Left lobe of liver (tissue), 2 donors: ENCODE measurements around the gene POU3F2. TPM values are rescaled to one million over a fixed set of nuclear protein-coding genes. Genes with fewer than 3 reads are reported as not detected.

Source experiments
- ATAC-seq: fragments of 200-7000 bp; cut with Tn5 transposase; one replicate; pipeline ENCODE4 v1.9.1; 2020; ENCODE audit warnings: mild to moderate bottlenecking, moderate library complexity
- DNase-seq: peaks from one replicate; pipeline ENCODE4 v3.0.0-alpha.2; 2020; ENCODE audit warnings: low spot score
- total RNA-seq: library from RNA; stranded (reverse); gene quantifications from one replicate; pipeline ENCODE4 v1.2.1, GENCODE V29; 2021
- donor health status: DM: no; HTN: no; CAD: no; lungs with moderate emphysema.
- donor health status: DM: no; HTN: yes; CAD: no.

POU3F2 gene
- total RNA-seq, 1 donor from 2014 or later, result not detected

DNA sequence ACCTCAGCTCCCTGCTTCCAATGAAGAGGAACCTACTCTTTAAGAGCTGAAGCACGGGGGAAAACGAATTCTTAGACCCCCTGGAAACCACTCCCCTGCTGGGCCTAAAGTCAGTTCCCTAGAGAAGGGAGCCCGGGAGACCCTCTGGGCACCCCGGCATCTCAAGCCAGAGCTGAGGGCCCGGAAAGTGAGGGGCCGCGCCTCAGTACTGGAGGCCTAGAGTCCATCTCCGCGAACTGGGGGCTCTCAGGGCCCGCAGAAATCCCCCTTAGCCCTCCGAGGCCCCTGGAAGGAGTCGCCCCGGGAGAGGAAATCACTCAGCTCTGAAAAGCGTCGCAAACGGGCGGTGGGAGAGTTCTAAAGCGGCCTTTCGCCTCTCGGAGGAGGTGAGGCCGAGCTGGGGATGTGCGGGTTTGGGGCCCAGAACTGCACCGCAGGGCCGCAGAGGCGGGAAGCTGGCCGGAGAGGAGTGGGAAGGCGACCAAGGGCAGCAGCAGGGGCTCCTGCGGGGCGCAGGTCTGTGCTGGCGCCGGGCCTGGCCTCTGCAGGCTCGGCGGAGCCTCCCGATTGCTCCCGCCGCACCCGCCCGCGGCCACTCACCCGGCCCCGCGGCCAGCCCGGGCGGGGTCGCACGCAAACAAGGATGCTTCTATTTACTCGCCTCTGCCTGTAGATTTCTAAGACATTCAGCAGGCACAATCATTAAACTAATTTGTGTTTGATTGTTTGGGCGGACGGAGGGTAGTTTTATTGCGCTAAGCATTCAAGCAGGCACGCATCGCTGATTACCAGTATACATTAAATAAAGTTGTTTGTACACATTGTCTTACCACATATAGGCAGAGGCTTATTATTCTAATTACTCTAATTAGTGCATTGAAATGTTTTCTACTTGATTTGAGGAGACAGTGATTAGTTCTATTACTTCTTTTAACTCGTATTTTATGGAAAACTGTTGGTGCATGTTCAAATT lies 9.2 kb downstream of the POU3F2 start:
- no peak for ATAC-seq
- DNase-seq, result no peak

DNA sequence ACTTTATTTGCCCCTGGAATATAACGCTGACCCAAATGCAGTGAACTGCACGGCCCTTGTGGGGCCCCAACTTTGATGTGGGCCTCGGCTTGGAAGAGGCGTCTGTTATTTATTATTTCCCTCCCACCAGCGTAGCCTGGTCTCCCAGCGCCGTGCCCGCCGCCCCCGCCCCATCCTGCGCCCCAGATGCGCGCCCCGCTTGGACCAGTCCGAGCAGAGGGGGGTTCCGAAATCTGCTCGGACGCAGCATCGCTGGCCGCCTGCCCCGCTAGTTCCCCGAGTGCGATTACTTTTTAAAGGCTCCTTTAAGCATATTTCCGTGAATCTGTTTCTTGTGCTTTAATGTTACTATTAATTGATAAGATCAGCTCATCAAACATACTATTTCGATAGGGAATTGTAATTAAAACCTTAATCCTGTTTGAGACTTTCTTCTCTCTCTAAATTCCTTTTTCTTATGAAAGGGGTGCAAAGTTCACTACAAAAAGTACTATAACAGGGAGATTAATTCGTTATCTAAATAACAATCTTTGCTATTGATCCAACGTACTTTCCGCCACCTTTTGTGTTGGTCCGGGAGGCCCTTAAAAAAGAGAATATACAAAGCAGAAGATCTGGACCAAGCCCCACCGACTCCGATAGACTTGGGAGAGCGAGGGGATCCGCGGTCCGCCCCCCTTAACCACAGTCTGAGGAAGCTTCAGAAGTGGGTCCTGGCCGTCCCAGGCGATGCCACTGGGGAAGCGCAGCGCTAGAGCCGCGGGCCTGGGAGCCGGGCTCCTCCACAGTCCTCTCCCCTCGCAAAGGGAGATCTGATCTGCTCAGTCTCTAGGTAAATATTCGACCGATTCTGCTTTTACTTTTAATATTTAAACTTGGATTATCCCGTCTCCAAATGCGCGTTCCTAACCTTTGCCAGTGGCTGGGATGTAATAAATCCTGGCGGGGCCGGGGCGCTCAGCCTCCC lies 10.2 kb downstream of the POU3F2 start:
- DNase-seq (no peak), ATAC-seq (peak; percentile 7)

- peak; percentile 87 for ATAC-seq
- peak; percentile 71 for DNase-seq
These were observed 11.0 kb downstream of the POU3F2 start for GRCh38 chr6:98845211-98846020.

DNA sequence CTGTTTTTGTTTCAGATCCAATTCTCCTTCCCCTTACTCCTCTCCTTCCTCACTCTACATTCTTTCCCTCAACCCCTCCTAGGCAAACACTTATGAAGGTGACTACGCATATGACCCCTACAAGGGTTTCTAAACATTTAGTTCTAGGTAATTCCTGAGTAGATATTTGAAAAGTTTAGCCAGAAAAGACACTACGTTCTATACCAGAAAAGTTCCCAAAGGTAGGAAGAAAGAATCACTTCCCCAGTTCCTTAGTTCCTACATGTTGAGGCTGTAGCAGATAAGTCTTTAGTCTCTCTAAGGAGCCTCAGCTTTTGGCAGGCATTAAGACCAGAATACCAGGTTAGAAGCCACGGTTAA lies 11.6 kb downstream of the POU3F2 start:
- ATAC-seq, result no peak

DNA sequence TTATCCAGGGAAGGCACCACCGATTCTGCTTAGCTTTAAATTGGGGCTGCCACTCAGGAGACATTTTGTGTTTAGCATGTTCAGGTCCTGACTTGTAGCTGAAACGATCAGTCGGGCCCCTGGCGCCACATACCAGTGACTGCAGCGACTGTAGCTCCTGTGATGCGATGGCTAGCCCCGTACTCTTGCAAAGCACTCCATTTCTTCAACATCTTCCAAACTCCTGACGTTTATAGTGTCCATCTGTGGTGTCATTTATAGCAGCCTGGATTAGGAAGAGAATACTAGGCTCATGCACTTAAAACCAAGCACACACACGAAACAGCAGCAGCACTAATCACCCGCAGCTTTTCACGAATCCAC lies 13.0 kb downstream of the POU3F2 start:
- DNase-seq (no peak), ATAC-seq (no peak)

More for the DNA sequence above, 11.6 kb downstream of the POU3F2 start:
- DNase-seq, result no peak

- ATAC-seq, result peak; percentile 46
- DNase-seq, result no peak
These were observed 13.6 kb downstream of the POU3F2 start for GRCh38 chr6:98847779-98848538.

GRCh38 chr6:98848539-98849242 lies 14.3 kb downstream of the POU3F2 start:
- DNase-seq (no peak), ATAC-seq (no peak)

DNA sequence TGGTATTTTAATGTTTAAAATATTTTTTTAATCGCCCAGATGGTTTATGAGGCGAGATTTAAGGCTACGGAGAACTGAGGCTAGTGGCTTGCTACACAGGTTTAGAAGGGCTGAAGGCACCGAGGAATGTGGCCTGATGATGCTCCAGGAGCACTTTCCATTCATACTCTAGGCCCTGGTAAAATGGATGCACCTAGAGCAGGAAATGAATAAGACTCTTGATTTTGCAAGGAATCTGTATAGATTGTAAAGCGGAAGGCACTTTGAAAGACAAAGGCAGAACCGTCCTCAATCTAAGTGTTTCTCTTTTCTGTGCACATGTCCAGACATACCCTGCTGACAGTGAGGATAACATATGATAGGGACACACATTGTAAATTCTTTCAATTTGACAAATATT lies 30.1 kb downstream of the POU3F2 start:
- ATAC-seq, result no peak

DNA sequence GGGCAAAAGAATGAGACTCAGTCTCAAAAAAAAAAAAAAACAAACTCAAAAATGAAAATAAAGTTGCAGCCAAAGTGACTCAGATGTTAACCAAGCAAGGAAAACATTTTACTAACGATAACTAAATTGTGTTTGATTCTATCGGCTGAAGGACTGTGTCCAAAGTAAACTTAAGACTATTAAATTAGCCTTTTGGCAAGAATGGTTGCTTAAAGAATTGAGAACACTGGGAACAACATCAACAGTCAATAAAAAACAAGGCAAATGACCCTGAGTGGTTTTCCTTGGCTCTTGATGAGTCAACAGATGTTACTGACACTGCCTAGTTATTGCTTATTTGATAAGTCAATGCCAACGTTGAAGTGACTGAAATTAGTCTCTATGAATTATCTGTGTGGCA lies 36.7 kb downstream of the POU3F2 start:
- ATAC-seq (peak; percentile 72), DNase-seq (no peak)

More for the DNA sequence above, 30.1 kb downstream of the POU3F2 start:
- DNase-seq, result no peak

DNA sequence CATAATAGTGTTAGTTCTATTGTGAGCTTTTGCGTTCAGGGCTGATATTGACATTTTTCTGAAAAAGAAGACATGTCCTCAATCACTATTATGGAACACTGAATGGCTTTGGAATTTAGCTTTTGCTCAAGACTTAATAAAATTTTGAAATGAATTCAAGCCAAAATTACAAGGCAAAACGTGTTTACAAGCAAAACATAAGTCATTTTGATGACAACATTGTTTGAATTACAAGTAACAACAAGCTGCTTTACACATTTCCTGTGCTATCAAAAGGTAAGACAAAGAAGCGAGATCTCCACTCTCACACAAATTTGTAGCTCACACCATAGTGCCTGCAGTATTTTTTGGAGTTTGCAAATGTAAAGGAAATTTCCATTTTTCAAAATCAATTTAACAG lies 37.4 kb downstream of the POU3F2 start:
- DNase-seq (no peak), ATAC-seq (no peak)

DNA sequence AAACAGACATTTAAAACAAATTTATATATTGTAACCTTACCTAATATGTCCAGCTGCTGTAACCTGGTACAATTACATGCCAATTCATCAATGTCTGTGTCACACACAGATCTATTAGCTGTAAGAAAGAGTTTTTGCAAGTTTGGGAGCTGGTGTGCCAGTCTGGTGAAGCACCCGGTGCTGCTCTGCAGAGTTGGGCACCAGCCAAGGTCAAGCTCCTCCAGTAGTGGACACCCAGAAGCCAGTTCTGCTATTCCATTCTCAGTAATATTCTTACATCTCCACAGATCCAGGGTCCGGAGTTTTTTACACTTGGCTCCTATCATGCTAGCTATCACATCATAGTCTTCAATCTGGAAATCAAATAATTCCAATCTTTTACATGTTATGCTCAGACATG lies 41.0 kb downstream of the POU3F2 start:
- DNase-seq, result no peak
- ATAC-seq, result peak; percentile 37

DNA sequence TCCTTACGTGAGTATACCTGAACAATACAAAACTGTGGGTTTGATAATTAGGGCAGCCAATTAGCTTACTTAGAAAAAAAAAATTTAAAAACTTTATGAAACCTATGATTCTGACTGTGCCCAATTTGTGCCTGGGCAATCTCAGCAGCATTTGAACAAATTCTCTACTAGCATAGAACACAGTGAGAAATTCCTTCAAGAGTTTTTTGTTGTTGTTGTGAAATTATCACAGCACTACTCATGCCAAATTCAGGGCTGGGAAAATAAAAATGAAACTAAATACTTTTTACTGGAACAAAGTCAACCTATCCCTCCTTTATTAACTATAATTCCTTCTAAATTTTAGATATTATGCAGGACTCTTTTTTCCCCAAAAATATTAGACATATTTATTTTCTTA lies 42.9 kb downstream of the POU3F2 start:
- no peak for DNase-seq
- ATAC-seq, result no peak

DNA sequence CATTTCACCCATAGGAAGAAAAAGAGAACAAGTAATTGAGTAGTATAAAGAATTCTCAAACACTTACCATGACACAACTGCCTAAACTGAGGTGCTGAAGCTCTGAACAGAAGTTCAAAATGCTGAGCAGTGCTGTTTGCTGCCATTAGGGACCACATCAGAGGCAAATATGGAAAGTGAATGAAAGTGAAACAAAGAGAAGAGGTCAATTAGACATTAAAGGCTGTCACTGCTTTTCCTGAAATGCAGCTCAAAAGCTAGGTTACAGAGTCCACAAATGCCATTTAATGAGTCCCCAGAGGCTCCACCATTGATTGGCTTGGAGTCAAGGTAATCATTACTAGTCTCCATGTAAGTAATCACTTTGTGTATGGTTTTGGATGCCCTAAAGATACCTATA lies 46.1 kb downstream of the POU3F2 start:
- ATAC-seq, result no peak
- no peak for DNase-seq

- ATAC-seq, result no peak
These were observed 51.0 kb downstream of the POU3F2 start for GRCh38 chr6:98885330-98885729.

GRCh38 chr6:98887650-98888049 lies 53.3 kb downstream of the POU3F2 start:
- DNase-seq (no peak), ATAC-seq (no peak)

More at GRCh38 chr6:98885330-98885729, 51.0 kb downstream of the POU3F2 start:
- DNase-seq, result no peak
